Bronchial epithelial cell (primary cell): ENCODE measurements around the gene NDC1. TPM values are rescaled to one million over a fixed set of nuclear protein-coding genes. Genes with fewer than 3 reads are reported as not detected.
A peak's percentile ranks its signal among the peaks of the same experiment; 100 is the strongest.
"Not testable (repeated sequence)": the region's sequence is repeated elsewhere in the genome, so short reads cannot be mapped to it uniquely, and the experiment has no call there.

Source experiments
- DNase-seq: peaks from one replicate; pipeline ENCODE4 v3.0.0-alpha.2; 2010; ENCODE audit warnings: low read depth
- FAIRE-seq: peaks from 2 replicates; lab custom pipeline; 2011; peaks lifted over from hg19 to GRCh38; lab: Jason Lieb, UNC
- H3K27me3 ChIP-seq: 2 replicates; pipeline ENCODE4 v1.5.1; 2011; ENCODE audit warnings: low read length; ENCODE audit not compliant: control insufficient read depth, insufficient read depth
- H3K36me3 ChIP-seq: 2 replicates; pipeline ENCODE4 v1.5.1; 2011; ENCODE audit warnings: low read length; ENCODE audit not compliant: control insufficient read depth, insufficient read depth
- H3K4me3 ChIP-seq: 2 replicates; pipeline ENCODE4 v1.5.1; 2011; ENCODE audit warnings: mild to moderate bottlenecking, low read depth, low read length, control low read depth
- total RNA-seq: library from RNA; depleted of rRNA; stranded (reverse); fragments of >200 nt; gene quantifications from 2 replicates; pipeline ENCODE4 v1.2.1, GENCODE V29; 2014
- TF ChIP-seq, protein P1 (sequence below): IDR thresholded peaks from 2 replicates; pipeline ENCODE4 v1.5.1; 2011; ENCODE audit warnings: mild to moderate bottlenecking, moderate library complexity, low read length, control low read depth, inconsistent platforms; ENCODE audit not compliant: insufficient read depth, severe bottlenecking

The NDC1 gene
- total RNA-seq, 1 donor from 2014 or later = 16.1 TPM

GRCh38 chr1:53819387-53819786 is 18.7 kb downstream of the NDC1 start:
- DNase-seq (no peak), FAIRE-seq (no peak)

GRCh38 chr1:53816584-53816983 is 21.5 kb downstream of the NDC1 start:
- not testable (repeated sequence) for DNase-seq, FAIRE-seq, H3K27me3 ChIP-seq, H3K4me3 ChIP-seq, H3K36me3 ChIP-seq

More at GRCh38 chr1:53819387-53819786, 18.7 kb downstream of the NDC1 start:
- peaks cover 2% of the 10 kb centered on the region for H3K36me3 ChIP-seq
- TF ChIP-seq, protein P1, sequence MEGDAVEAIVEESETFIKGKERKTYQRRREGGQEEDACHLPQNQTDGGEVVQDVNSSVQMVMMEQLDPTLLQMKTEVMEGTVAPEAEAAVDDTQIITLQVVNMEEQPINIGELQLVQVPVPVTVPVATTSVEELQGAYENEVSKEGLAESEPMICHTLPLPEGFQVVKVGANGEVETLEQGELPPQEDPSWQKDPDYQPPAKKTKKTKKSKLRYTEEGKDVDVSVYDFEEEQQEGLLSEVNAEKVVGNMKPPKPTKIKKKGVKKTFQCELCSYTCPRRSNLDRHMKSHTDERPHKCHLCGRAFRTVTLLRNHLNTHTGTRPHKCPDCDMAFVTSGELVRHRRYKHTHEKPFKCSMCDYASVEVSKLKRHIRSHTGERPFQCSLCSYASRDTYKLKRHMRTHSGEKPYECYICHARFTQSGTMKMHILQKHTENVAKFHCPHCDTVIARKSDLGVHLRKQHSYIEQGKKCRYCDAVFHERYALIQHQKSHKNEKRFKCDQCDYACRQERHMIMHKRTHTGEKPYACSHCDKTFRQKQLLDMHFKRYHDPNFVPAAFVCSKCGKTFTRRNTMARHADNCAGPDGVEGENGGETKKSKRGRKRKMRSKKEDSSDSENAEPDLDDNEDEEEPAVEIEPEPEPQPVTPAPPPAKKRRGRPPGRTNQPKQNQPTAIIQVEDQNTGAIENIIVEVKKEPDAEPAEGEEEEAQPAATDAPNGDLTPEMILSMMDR = no peak
- H3K27me3 ChIP-seq = no peaks in the 10 kb centered on the region
- H3K4me3 ChIP-seq = no peak overlapping the region

- DNase-seq, H3K4me3 ChIP-seq, FAIRE-seq, H3K36me3 ChIP-seq, H3K27me3 ChIP-seq: not testable (repeated sequence)
These were observed 22.6 kb downstream of the NDC1 start for GRCh38 chr1:53815484-53815883.

GRCh38 chr1:53811414-53811851 is 26.7 kb downstream of the NDC1 start:
- no peak for FAIRE-seq
- no peak for DNase-seq
- H3K36me3 ChIP-seq = no peaks in the 10 kb centered on the region
- TF ChIP-seq, protein P1 = peak; percentile 8
- no peak overlapping the region for H3K4me3 ChIP-seq
- no peaks in the 10 kb centered on the region for H3K27me3 ChIP-seq

DNA sequence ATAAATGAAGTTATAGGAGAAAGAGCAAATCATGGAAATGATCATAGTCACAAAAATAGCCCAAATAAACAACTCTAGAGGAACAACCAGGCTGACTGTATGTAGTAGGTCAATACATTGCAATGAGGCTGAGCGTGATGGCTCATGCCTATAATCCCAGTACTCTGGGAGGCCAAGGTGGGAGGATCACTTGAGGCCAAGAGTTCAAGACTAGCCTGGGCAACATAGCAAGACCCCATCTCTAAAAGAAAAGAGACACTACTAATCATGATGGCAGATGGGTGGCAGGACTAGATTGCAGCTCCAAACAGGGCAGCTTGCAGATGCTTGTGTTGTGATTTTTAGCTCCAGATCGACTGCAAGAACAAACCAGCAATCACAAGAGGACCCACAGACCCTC is 27.6 kb downstream of the NDC1 start:
- TF ChIP-seq, protein P1 = no peak
- no peaks in the 10 kb centered on the region for H3K36me3 ChIP-seq
- no peak overlapping the region for H3K4me3 ChIP-seq
- no peaks in the 10 kb centered on the region for H3K27me3 ChIP-seq
- DNase-seq (no peak), FAIRE-seq (no peak)

DNA sequence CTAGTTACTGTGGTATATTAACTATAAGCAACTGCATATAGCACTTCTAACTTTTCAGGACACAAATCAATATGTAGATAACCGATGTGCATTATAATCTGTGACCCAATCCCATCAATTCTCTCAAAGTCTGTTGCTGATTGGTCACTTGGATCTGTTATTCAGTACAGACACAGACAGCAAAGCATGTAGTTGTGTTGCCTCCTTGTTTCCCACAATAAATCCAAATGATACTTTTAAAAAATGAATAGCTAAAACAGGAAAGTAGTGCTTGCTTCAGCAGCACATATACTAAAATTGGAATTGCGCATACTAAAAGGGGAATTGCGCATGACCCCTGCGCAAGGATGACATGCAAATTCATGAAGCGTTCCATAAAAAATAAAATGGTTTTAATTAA is 28.1 kb downstream of the NDC1 start:
- TF ChIP-seq, protein P1 = no peak
- FAIRE-seq = no peak
- no peaks in the 10 kb centered on the region for H3K36me3 ChIP-seq
- DNase-seq = no peak
- H3K4me3 ChIP-seq = no peak overlapping the region
- H3K27me3 ChIP-seq = no peaks in the 10 kb centered on the region

DNA sequence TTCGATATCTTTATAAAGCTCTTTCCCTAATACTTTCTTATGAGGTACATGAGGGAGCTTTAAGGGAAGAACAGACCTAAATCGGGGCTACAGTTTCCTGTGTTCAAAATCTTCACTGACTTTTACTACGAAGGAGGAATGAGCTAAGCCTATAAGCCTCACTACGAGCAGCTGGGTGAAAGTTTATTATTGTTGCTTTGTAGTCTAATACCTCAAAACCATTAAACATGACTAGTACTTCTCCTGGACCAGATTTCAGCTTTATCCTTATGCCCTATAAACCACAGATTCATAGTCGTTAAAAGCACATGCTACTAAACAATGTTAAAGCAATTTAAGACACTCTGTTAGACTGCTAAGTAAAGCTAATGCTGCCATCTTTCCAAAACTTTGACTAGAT is 30.2 kb downstream of the NDC1 start:
- FAIRE-seq (no peak), DNase-seq (no peak)
- Histone ChIP-seq H3K36me3 (no peaks in the 10 kb centered on the region), H3K27me3 (no peaks in the 10 kb centered on the region), H3K4me3 (no peak overlapping the region)
- TF ChIP-seq, protein P1 = no peak
